Measurements from ENCODE around the gene ST6GALNAC6.
"Not testable (repeated sequence)": the region's sequence is repeated elsewhere in the genome, so short reads cannot be mapped to it uniquely, and the experiment has no call there.

The ST6GALNAC6 gene

DNA sequence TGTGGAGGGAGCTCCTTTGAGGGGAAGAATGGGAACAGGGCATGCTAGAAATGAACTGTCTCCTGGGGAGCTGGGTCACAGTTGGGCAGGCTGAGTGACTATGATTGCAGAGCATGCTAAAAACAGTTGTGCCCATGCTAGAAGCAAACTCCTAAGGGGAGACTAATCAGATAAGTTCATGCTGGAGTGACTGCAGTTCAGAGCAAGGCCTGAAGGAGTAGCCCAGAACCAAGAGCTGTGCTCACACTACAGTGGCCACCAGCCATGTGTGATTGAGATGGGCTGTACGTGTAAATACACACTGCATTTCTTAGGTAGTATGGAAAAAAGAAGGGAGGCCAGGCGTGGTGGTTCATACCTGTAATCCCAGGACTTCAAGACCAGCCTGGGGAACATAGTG, 11.6 kb downstream of the ST6GALNAC6 start:
- DNase-seq = no peak

DNA sequence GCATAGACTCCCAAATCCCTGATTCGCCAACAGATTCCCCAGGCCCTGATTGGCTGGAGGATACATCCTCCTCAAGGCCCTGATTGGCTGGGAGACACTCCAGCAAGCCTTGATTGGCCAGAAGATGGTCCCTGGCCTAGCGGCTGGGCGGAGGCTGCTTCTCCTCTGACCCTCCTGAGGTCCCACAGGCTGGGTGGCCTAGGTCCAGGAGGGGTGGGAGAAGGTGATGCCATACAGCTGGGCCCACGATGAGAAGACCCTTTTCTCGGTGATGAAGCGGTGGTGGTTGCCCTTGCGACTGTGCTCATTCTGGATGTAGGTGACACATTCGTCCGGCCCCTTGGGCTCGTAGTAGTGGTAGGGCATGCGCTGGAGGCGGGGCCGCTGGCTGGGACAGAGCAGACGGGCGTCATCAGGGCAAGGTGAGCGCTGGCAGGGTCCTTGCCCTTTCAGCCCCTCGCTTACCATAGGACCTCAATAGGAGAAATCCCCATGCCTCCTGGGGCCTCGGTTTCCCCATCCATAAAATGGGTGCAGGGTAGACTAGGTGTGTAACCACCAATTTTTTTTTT, 12.9 kb downstream of the ST6GALNAC6 start:
- DNase-seq = no peak

GRCh38 chr9:127885508-127886281, 13.7 kb downstream of the ST6GALNAC6 start:
- no peak for DNase-seq

GRCh38 chr9:127884976-127885490, 14.4 kb downstream of the ST6GALNAC6 start:
- no peak for DNase-seq

DNA sequence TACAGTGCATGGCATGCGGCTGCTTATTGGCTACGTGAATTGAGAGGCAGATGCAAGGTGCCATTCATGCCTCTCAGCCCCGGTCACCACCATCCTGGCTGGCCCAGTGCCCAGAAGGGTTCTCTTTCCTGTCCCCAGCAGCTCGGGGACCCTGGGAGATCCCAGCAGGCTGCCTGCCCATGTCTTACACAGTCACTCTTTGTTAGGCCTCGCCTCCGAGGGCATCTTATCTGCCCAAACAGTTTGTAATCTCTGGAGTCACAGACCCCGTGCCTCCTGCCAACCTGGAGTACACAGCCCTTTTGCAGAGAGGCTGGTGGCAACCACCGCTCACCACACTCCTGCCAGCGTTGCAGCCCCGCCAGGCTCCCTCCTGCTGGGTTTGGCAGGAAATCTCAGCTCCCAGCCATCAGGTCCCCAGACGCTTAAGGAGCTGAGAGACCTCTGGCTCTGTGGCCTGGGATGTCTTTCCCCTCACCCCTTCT, 14.9 kb downstream of the ST6GALNAC6 start:
- DNase-seq = no peak

DNA sequence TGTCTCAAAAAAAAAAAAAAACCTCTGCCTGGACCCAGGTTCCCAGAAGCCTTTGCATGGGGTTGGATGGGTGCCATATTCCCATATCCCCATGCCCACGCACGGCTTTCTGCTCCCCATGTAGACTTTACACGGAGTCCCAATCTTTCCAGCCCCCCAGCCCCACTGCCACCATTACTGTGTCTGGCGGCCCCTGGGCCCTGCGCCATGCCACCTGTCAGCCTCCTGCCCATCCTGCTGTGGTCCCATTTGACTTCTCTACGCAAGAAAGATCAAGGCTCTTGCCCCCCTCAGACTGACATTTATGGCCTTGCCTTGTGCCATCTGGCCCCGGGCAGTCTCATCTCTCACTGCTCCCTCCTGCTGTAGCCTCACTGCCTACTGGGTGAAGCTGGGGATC, 15.4 kb downstream of the ST6GALNAC6 start:
- no peak for DNase-seq

GRCh38 chr9:127881715-127882114, 17.7 kb downstream of the ST6GALNAC6 start:
- not testable (repeated sequence) for DNase-seq

GRCh38 chr9:127880143-127880542, 19.3 kb downstream of the ST6GALNAC6 start:
- no peak for DNase-seq

- peak; percentile 59 for DNase-seq
Measured at GRCh38 chr9:127878652-127879390, 20.6 kb downstream of the ST6GALNAC6 start.

DNA sequence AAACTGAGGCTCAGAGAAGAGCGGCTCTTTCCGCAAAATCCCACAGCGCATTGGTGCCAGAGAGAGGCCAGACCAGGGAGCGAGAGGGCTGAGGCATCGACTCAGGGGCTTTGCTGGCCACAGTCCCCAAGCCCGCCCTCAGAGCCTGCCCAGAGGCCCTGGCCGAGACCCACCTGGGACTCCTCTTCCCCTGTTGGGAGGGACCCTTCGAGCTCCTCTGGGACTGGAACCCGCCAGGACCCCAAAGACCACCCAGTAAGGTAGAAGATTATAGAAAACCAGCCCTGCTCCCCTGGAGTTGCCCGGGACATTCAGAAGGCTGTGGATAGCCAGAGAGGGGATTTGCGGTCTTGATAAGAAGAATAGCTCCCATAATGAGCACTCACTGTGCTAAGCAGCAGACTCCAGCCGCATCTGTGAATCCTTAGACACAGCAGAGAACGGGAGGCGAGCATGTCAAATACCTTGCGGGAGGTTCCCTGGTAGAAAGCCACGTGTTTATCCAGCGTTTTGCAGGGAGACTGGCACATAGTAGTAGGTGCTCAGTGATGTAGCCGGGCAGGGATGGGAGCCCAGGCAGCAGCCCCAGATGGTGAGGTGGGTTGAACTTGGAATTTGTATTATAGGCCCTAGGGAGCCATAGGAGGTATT, 21.3 kb downstream of the ST6GALNAC6 start:
- DNase-seq = no peak

DNA sequence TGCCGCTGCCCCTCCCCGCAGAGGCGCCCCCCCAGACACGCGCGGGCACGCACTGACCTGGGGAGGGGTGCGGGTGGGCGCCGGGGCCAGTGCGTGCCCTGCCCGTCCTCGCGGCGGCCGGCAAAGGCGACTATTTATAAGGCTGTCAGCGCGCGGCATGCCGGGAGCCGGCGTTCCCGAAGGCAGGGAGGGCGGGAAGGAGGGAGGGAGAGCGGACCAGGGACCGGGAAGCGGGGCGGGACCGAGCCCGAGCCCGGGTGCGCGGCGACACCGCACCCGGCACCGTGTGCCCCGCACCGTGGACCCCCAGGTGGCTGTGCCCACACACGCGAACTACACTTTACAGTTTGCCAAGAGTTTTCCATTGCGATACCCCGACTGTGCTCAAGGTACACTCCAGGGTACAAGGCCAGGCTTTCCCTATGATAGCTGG, 21.8 kb downstream of the ST6GALNAC6 start, which contains the start of gene AK1:
TSS of gene AK1 (minus strand) at position 110 of the 433 bp plus-strand sequence. CDS start 3,058 bp downstream, outside the sequence.
- DNase-seq = no peak

DNA sequence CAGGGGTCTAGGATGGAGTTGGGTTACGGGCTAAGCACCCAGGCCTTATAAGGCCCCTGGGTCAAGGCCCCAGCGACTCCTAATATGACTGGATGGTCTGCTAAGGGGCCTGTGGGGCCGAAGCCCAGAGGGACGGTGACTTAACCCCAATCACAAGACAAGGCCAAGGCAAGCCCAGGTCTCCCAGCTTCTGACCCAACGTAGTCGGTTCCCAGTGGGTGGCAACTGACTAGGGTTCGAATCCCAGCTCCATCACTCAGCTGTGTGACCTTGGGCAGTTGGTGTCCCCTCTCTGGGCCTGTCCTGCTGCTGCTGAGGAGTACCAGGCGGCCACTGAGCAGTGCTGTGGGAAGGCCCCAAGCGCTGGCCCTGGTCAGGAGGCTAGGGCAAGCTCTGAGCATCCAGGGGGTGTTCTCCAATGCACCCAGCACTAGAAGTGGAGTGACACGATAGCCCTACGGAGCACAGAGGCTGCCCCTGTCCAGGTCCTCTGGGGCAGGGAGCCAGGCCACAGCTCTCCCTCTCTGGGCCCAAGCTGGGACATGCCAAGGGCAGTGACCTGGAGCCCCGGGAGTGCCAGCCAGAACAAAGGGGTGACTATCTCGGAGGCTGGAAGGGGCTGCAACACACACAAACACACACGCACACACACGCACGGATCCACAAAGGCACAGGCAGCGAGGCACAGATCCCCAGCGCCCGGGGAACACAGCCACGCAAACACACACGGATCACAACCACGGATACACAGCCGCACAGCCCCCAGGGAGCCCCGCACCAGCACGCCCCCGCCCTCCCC, 22.4 kb downstream of the ST6GALNAC6 start:
- DNase-seq = no peak

- DNase-seq = no peak
Measured at GRCh38 chr9:127876026-127876763, 23.2 kb downstream of the ST6GALNAC6 start.

- no peak for DNase-seq
Measured at GRCh38 chr9:127875306-127875966, 24.0 kb downstream of the ST6GALNAC6 start.

GRCh38 chr9:127874301-127875221, 24.8 kb downstream of the ST6GALNAC6 start:
- no peak for DNase-seq

DNA sequence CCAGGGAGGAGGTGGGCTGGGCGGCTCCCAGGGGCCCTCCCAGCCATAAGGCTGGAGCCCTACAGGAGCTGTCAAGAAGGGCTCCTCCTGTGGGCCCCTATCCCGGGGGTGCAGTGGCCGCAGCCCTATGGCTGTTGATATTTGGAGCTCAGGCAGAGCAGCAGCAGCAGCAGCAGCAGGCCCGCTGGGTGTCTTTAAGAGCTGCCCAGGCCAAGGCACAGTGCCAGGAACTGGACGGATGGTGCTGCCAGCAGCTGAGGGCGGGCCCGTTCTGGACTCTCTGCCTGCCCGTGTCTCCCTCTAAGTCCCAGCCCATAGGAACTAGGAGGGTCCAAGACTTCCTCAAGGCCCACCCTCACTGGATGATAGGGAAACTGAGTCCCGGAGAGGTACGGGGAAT, 25.5 kb downstream of the ST6GALNAC6 start:
- DNase-seq = no peak

- DNase-seq = no peak
Measured at GRCh38 chr9:127873223-127873691, 26.1 kb downstream of the ST6GALNAC6 start.

GRCh38 chr9:127872369-127873222, 26.8 kb downstream of the ST6GALNAC6 start:
- no peak for DNase-seq
